GM13976 (cell line): ENCODE measurements around the gene GPC5.

Experiments used
- DNase-seq: peaks from one replicate; pipeline ENCODE4 v3.0.0; 2012; ENCODE audit warnings: low spot score
- in situ Hi-C: fragments of 300-500 bp; cut with MboI; formaldehyde crosslinking; loops from one replicate; pipeline ENCODE4 v1.12.0; 2022; ENCODE audit warnings: low sequenced_read_pairs, mixed read lengths, inconsistent platforms; ENCODE audit not compliant: unreplicated experiment
- TF ChIP-seq, protein P1 (sequence below): IDR thresholded peaks from 2 replicates; pipeline ENCODE4 v1.5.1; 2012; ENCODE audit warnings: borderline replicate concordance, mild to moderate bottlenecking; ENCODE audit not compliant: insufficient read depth; ENCODE audit errors: extremely low read depth, missing control alignments, control extremely low read depth

GPC5 gene

GRCh38 chr13:91722267-91722884, 324.0 kb downstream of the GPC5 start:
- peak; percentile 16 for DNase-seq
- in situ Hi-C loops = loop anchor here (10.0 kb wide), 1 partner anchor 338 kb away; no protein-coding TSS in a partner anchor
- TF ChIP-seq, protein P1, sequence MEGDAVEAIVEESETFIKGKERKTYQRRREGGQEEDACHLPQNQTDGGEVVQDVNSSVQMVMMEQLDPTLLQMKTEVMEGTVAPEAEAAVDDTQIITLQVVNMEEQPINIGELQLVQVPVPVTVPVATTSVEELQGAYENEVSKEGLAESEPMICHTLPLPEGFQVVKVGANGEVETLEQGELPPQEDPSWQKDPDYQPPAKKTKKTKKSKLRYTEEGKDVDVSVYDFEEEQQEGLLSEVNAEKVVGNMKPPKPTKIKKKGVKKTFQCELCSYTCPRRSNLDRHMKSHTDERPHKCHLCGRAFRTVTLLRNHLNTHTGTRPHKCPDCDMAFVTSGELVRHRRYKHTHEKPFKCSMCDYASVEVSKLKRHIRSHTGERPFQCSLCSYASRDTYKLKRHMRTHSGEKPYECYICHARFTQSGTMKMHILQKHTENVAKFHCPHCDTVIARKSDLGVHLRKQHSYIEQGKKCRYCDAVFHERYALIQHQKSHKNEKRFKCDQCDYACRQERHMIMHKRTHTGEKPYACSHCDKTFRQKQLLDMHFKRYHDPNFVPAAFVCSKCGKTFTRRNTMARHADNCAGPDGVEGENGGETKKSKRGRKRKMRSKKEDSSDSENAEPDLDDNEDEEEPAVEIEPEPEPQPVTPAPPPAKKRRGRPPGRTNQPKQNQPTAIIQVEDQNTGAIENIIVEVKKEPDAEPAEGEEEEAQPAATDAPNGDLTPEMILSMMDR = peak; percentile 28

GRCh38 chr13:91724591-91724990, 326.2 kb downstream of the GPC5 start:
- TF ChIP-seq, protein P1 = no peak
- in situ Hi-C loops = loop anchor here (10.0 kb wide), 1 partner anchor 340 kb away; no protein-coding TSS in a partner anchor
- no peak for DNase-seq

- in situ Hi-C loops = loop anchor here (10.0 kb wide), 1 partner anchor 341 kb away; no protein-coding TSS in a partner anchor
- DNase-seq = no peak
- TF ChIP-seq, protein P1 = no peak
These were observed 327.2 kb downstream of the GPC5 start for GRCh38 chr13:91725646-91726045.

DNA sequence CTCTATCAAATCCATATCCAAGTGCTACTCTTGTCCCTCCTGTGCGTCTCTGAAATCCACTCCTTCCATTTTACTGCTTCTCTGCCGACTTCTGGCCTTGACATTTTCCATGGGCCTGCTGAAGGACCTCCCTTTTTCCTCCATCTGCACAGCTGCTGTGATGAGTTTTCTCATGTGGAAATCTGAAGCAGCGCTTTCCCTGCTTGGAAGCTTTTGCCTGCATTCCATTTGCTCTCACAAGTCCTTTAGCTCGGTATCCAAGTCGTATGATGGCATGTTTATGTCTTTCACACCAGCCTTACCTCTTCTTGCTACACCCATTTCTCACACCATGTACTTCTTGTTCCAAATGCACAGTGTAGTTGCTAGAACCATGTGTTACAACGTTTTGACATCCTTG, 328.2 kb downstream of the GPC5 start:
- TF ChIP-seq, protein P1 = no peak
- in situ Hi-C loops = loop anchor here (10.0 kb wide), 1 partner anchor 342 kb away; no protein-coding TSS in a partner anchor
- no peak for DNase-seq

DNA sequence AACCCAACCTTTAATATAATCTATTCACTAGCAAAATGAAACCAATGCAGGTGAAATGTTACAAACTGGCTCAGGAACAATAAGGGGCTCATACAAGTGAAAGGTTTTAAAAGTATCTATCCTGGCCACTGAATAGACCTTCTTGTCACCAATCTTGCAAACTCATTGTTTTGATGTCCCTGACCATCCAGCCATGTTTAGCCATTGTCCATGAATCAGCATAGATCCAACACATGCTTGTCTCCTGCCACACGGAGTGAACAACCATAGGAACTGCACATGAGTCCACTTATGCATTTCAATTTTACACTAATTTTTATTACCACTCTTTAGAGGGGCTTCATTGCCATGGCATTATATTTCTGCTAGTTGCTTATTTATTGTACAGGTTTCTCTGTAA, 331.4 kb downstream of the GPC5 start:
- in situ Hi-C loops = loop anchor here (10.0 kb wide), 1 partner anchor 345 kb away; no protein-coding TSS in a partner anchor

DNA sequence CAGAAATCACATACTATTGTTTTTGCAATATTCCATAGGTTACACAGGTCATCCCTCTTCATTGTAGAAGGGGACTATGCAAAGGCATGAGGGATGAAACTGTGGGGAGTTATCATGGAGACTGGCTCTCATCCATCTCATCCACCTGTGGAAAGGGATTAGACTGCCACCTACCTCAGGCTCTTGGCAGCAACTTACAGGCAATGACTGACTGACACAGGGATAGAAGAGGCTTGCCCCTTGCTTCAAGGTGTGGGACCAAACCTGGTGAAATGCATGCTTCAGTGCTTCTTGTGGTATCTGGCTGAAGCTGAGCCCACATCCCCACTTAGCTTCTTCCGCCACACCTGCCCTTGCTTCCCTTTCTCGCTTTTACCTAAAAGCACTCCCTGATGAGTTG, 341.3 kb downstream of the GPC5 start:
- in situ Hi-C loops = no loop called here
- TF ChIP-seq, protein P1 = no peak
- no peak for DNase-seq

More for the DNA sequence above, 331.4 kb downstream of the GPC5 start:
- TF ChIP-seq, protein P1 = no peak
- DNase-seq = no peak
